Heart left ventricle (tissue), 16 donors: Measurements from ENCODE around the gene C6orf15. TPM values are rescaled to one million over a fixed set of nuclear protein-coding genes. Genes with fewer than 3 reads are reported as not detected.

ENCODE experiments used
- ATAC-seq, 4 donors: fragments of 200-7000 bp; cut with Tn5 transposase; one replicate each; pipeline ENCODE4 v1.9.1; 2020 to 2022; ENCODE audit warnings: moderate library complexity in 4 of 4, mild to moderate bottlenecking in 3 of 4, moderate number of reproducible peaks in 1 of 4
- DNase-seq, 5 donors: peaks; one replicate each; pipeline ENCODE4 v3.0.0-alpha.2; 2020
- H3K27ac ChIP-seq, 12 donors: fragments of 200-600 bp; sonication (generic) in 4 of 12; one replicate each; pipeline versions ENCODE4 v1.5.0 to v1.8.0; 2016 to 2022; ENCODE audit warnings: mild to moderate bottlenecking in 2 of 12
- H3K27me3 ChIP-seq, 9 donors: fragments of 200-600 bp; sonication (generic) in 2 of 9; one replicate each; pipeline versions ENCODE4 v1.5.1 to v1.8.0; 2016 to 2022; ENCODE audit warnings: mild to moderate bottlenecking in 3 of 9
- H3K36me3 ChIP-seq, 9 donors: fragments of 200-600 bp; sonication (generic) in 2 of 9; one replicate each; pipeline versions ENCODE4 v1.5.0 to v1.8.0; 2018 to 2022; ENCODE audit warnings: mild to moderate bottlenecking in 2 of 9
- H3K4me1 ChIP-seq, 12 donors: fragments of 200-600 bp; sonication (generic) in 4 of 12; one replicate each; pipeline versions ENCODE4 v1.5.0 to v1.8.0; 2016 to 2022; ENCODE audit warnings: mild to moderate bottlenecking in 3 of 12
- H3K4me3 ChIP-seq, 12 donors: fragments of 200-600 bp; sonication (generic) in 4 of 12; one replicate each; pipeline versions ENCODE4 v1.5.0 to v1.8.0; 2017 to 2022; ENCODE audit warnings: mild to moderate bottlenecking in 9 of 12, moderate library complexity in 4 of 12
- H3K9me3 ChIP-seq, 12 donors: fragments of 200-600 bp; sonication (generic) in 4 of 12; one replicate each; pipeline versions ENCODE4 v1.5.0 to v1.8.0; 2016 to 2022; ENCODE audit warnings: mild to moderate bottlenecking in 1 of 12
- POLR2A ChIP-seq, 2 donors: fragments of 450-650 bp; IDR thresholded peaks; one replicate each; pipeline ENCODE4 v1.6.1; 2017; ENCODE audit warnings: antibody characterized with exemption in 2 of 2, mild to moderate bottlenecking in 2 of 2, moderate library complexity in 2 of 2
- WGBS, 4 donors: extraction: QIAGEN DNeasy Blood & Tissue Kit in 2 of 4; methylation state at CpG; one replicate each; pipeline versions ENCODE4 v1.1.5 to v1.1.7; 2013 to 2018; 5-methylcytosine and 5-hydroxymethylcytosine counted together
- intact Hi-C, 10 donors: fragments of 100-400 bp; cut with DNase I; formaldehyde crosslinking; loops; one replicate each; pipeline versions ENCODE4 v1.11.1 to v1.14.2; 2022
- polyA plus RNA-seq, 2 donors: library from polyadenylated mRNA; stranded (reverse); fragments of 200-250 nt; gene quantifications; one replicate each; pipeline ENCODE4 v1.2.3, GENCODE V29; 2013
- total RNA-seq, 9 donors: library from RNA; depleted of rRNA in 2 of 9; stranded (reverse); fragments of >200 nt in 2 of 9; fragmentation: NEBNext Ultra II Directional in 3 of 9; extraction: Animal tissue kit (Norgen Biotek cat#: 25700) in 3 of 9; gene quantifications; one replicate each; pipeline versions ENCODE4 v1.1.0 to v1.2.4, GENCODE V29; 2016 to 2023
- TF ChIP-seq, protein P1 (sequence below), 12 donors: fragments of 200-600 bp; sonication (generic) in 4 of 12; IDR thresholded peaks; one replicate each; pipeline versions ENCODE4 v1.5.0 to v1.8.0; 2018 to 2022; ENCODE audit warnings: antibody characterized with exemption in 12 of 12, mild to moderate bottlenecking in 5 of 12
- donor health status: ischemic (EF 13 %, LVEDD 7.1; RV severe dilation, severe dysfunction).
- donor health status: healthy with polysubstance abuse.
- donor health status: DM: no; HTN: yes; CAD: no.
- donor health status: DM: no; HTN: no; CAD: no.
- donor health status: ischemic (EF 25% LVEDD 6.9; RV normal size, moderate dysfunction).
- donor health status: ischemic (EF 25% LVEDD 5.7; RV mildly dilated, moderate dysfunction).
- donor health status: healthy.
- donor health status: DM: yes; HTN: yes; CAD: no.
- donor health status: ischemic (EF 35%, LVEDD 5.7; RV mildly dilated, moderate dysfunction).
- donor health status: nonischemic (EF 11% LVEDD 7.7; RV severe dilation, severe dysfunction).
- donor health status: DM: yes; HTN: yes; CAD: no.
- donor health status: PGD.
- donor health status: ischemic (EF 29% LVEDD 5.4; RV normal size, mild dysfunction).
- donor health status: nonischemic (EF 23%, LVEDD 6.1; RV moderate dilation, normal function).

C6orf15 gene
- total and polyA plus RNA-seq, 11 donors, result not detected

- no peaks in the 10 kb centered on the region for H3K27me3 ChIP-seq
- H3K36me3 ChIP-seq, result peaks cover 0 to 14% (median 0%) of the 10 kb centered on the region in 9 donors
- peak in 1 of 5 donors; percentile 41 for DNase-seq
- 13 to 23% (median 15%) methylated on average over 4 of the region's 4 CpGs for WGBS, 4 donors
- H3K9me3 ChIP-seq, result no peaks in the 10 kb centered on the region
- intact Hi-C loops, result loop anchor here in 7 of 10 donors (2.0 to 10.0 kb wide), 6 partner anchors 38 to 228 kb away; partner anchors contain the start of gene HLA-C (in 1 of the 7)
- TF ChIP-seq, protein P1, sequence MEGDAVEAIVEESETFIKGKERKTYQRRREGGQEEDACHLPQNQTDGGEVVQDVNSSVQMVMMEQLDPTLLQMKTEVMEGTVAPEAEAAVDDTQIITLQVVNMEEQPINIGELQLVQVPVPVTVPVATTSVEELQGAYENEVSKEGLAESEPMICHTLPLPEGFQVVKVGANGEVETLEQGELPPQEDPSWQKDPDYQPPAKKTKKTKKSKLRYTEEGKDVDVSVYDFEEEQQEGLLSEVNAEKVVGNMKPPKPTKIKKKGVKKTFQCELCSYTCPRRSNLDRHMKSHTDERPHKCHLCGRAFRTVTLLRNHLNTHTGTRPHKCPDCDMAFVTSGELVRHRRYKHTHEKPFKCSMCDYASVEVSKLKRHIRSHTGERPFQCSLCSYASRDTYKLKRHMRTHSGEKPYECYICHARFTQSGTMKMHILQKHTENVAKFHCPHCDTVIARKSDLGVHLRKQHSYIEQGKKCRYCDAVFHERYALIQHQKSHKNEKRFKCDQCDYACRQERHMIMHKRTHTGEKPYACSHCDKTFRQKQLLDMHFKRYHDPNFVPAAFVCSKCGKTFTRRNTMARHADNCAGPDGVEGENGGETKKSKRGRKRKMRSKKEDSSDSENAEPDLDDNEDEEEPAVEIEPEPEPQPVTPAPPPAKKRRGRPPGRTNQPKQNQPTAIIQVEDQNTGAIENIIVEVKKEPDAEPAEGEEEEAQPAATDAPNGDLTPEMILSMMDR (IDR thresholded peaks at IDR 0.05), result no peak
- TF ChIP-seq POLR2A (IDR thresholded peaks at IDR 0.05), result no peak
- peak overlapping the region in 1 of 12 donors; percentile 10 for H3K27ac ChIP-seq
- peaks cover 0 to 38% (median 24%) of the 10 kb centered on the region in 12 donors for H3K4me1 ChIP-seq
- ATAC-seq, result no peak
- no peak overlapping the region for H3K4me3 ChIP-seq
These were observed 27.2 kb upstream of the C6orf15 start for GRCh38 chr6:31139599-31139998.

GRCh38 chr6:31138982-31139381 is 26.6 kb upstream of the C6orf15 start, which contains the start of gene PSORS1C2:
Gene PSORS1C2, minus strand, starts transcription at chr6:31139066. Its CDS starts 40 bp downstream, at chr6:31139026.
- intact Hi-C loops, result loop anchor here in 7 of 10 donors (2.0 to 10.0 kb wide), 6 partner anchors 38 to 228 kb away; partner anchors contain the start of gene HLA-C (in 1 of the 7)
- Histone ChIP-seq H3K36me3 (peaks cover 0 to 7% (median 0%) of the 10 kb centered on the region in 9 donors), H3K9me3 (no peaks in the 10 kb centered on the region), H3K4me1 (peaks cover 0 to 38% (median 24%) of the 10 kb centered on the region in 12 donors), H3K27me3 (no peaks in the 10 kb centered on the region), H3K27ac (peak within 1 kb of the TSS in 1 of 12 donors; percentile 32), H3K4me3 (peak within 1 kb of the TSS in 5 of 12 donors; percentile 21 to 42 (median 33))
- no peak for ATAC-seq
- 82 to 89% (median 87%) methylated on average over 4 of the region's 4 CpGs for WGBS, 4 donors
- TF ChIP-seq, protein P1 (IDR thresholded peaks at IDR 0.05), result no peak
- DNase-seq, result no peak

DNA sequence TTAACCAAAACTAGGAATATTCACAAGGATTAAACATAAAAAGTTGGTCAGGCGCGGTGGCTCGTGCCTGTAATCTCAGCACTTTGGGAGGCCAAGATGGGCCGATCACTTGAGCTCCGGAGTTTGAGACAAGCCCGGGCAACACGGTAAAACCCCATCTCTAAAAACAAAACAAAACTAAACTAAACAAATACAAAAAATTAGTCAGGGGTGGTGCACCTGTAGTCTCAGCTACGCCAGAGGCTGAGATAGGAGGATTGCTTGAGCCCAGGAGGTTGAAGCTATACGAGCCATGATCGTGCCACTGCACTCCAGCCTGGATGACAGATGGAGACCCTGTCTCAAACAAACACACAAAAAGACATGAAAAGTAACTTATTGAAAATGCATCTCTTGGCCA is 23.3 kb upstream of the C6orf15 start:
- Histone ChIP-seq H3K27ac (no peak overlapping the region), H3K4me1 (peaks cover 0 to 15% (median 9%) of the 10 kb centered on the region in 12 donors), H3K27me3 (no peaks in the 10 kb centered on the region), H3K4me3 (no peak overlapping the region), H3K9me3 (no peaks in the 10 kb centered on the region), H3K36me3 (no peaks in the 10 kb centered on the region)
- ATAC-seq (no peak), DNase-seq (no peak)
- no peak for TF ChIP-seq POLR2A (IDR thresholded peaks at IDR 0.05)
- TF ChIP-seq, protein P1 (IDR thresholded peaks at IDR 0.05), result no peak
- intact Hi-C loops, result loop anchor here (2.0 to 10.0 kb wide), 5 partner anchors 42 to 232 kb away; partner anchors contain the start of gene HLA-C (in 1 of the 10)
- 85 to 89% (median 86%) methylated on average over 10 of the region's 10 CpGs for WGBS, 4 donors

- no peaks in the 10 kb centered on the region for H3K36me3 ChIP-seq
- peaks cover 0 to 9% (median 3%) of the 10 kb centered on the region in 12 donors for H3K4me1 ChIP-seq
- H3K27me3 ChIP-seq, result no peaks in the 10 kb centered on the region
- 69 to 80% (median 74%) methylated on average over 6 of the region's 6 CpGs for WGBS, 4 donors
- no peak for TF ChIP-seq POLR2A (IDR thresholded peaks at IDR 0.05)
- TF ChIP-seq, protein P1 (IDR thresholded peaks at IDR 0.05), result no peak
- no peak overlapping the region for H3K4me3 ChIP-seq
- ATAC-seq (no peak), DNase-seq (no peak)
- H3K27ac ChIP-seq, result no peak overlapping the region
- intact Hi-C loops, result loop anchor here in 1 of 10 donors (10.0 kb wide), 1 partner anchor 142 kb away; the partner anchor contains the start of gene HLA-C
- H3K9me3 ChIP-seq, result no peaks in the 10 kb centered on the region
These were observed 20.4 kb upstream of the C6orf15 start for GRCh38 chr6:31132806-31133205.
